Stimulated activated CD8-positive, alpha-beta memory T cell treated with anti-CD3 and anti-CD28 coated beads, Interleukin-4, amount 100 ng/mL, for 4 hours (primary cell): Measurements from ENCODE around the gene PLGRKT.
"Not testable (repeated sequence)": the region's sequence is repeated elsewhere in the genome, so short reads cannot be mapped to it uniquely, and the experiment has no call there.

Experiments used
- DNase-seq, 2 donors: peaks; one replicate each; pipeline ENCODE4 v3.0.0-alpha.2; 2020; ENCODE audit warnings: low read depth in 2 of 2, low spot score in 1 of 2

The PLGRKT gene

DNA sequence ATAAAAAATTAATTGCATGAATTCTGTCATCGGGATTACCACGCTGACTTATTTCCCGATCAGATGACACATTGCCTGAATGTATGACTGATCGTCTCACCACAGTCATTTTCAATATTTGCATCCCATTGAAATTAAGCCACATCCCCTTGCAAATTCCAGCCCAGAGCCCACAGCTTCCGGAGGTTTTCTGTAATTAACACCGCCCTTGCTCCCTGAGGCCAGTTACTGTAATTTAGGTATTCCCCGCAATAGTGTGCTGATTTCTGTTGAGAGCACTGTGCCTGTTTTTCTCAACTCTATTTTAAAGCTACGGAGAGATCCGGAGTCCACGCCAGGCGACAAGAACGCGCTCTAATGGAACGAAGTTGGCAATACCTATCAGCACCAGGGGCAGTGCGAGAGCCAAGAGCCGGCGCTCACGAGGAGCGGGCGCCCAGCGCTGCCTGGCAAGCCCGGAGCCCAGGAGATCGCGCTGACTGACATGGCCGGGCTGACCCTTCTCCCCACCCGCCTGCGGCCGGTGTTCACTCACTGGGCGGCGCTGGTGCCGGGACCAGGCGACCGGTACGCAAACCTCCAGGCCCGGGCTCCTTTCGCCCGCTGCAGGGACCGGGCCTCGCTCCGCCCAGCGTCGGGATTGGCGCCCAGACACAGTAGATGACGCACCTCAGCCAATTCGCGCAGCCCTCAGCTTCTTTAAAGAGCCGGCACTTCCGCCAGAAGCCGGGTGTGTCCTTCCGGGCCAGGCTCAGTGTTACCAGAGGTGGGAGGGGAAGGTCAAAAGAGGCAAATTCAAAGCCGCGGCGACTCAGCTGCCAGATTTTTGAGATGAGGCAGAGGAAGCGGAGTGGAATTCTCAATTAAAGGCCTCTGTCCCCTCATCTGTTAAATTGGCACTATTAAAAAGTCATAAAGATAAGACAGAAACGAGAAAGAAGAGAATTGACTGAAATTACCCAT is at the start of gene PLGRKT:
Gene PLGRKT (minus strand): TSS at position 672 of the 963 bp plus-strand sequence. CDS start 5,948 bp downstream, outside the sequence.
- peak; percentile 72 to 79 for DNase-seq

GRCh38 chr9:5486988-5487387 is 49.3 kb upstream of the PLGRKT start:
- DNase-seq = no peak

GRCh38 chr9:5485378-5486085 is 47.8 kb upstream of the PLGRKT start:
- DNase-seq = no peak

DNA sequence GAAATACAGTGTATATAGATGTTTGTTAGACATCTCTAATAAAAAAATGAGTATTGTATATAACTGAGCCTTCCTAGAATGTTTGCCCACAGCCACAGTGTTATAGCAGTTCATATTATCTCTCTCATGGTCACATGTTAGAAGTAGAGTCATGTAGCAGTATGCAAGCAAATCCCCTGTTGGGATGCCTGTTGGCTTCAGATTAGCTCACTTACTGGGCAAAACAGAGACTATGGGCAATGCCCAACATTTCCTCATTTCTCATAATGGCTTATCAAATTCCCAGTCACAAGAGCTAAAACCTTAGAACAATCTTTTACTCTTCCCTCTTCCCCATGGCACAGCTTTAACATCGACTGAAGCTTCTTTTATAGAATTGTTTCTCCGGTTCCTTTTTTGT is 45.6 kb upstream of the PLGRKT start:
- DNase-seq = no peak

GRCh38 chr9:5482194-5482593 is 44.5 kb upstream of the PLGRKT start:
- DNase-seq = no peak

GRCh38 chr9:5481322-5482040 is 43.8 kb upstream of the PLGRKT start:
- no peak for DNase-seq

GRCh38 chr9:5480919-5481318 is 43.2 kb upstream of the PLGRKT start:
- no peak for DNase-seq

DNA sequence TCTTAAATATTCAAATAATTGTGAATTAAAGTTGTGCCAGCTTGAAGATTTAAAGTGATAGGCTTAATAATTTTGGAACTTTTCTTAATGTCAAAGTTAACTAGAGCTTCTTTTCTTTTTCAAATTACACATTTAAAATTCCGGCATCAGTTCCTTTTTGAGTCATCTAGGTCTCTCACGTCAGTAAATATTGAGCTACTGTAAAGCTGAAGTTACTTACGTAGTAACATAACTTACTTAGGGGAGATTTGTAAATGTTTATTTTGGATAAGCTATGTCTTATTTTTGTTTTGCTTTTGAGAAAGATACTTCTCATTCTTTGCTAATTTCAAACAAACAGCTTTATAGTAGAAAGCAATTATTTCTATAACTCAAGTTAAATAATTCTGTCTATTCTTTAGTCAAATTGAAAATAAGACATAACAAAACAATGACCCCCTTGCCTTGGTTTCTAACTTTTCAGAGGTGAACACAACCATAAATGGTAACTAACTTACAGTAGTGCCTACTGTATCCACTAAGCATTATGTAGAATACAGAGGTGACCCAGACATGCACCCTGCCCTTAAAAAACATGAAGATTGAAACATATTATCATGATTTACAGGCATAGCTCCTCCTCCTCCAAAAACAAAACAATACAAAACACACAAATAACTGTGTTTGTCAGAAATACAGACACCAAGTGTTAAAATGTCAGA is 42.4 kb upstream of the PLGRKT start:
- DNase-seq = no peak

DNA sequence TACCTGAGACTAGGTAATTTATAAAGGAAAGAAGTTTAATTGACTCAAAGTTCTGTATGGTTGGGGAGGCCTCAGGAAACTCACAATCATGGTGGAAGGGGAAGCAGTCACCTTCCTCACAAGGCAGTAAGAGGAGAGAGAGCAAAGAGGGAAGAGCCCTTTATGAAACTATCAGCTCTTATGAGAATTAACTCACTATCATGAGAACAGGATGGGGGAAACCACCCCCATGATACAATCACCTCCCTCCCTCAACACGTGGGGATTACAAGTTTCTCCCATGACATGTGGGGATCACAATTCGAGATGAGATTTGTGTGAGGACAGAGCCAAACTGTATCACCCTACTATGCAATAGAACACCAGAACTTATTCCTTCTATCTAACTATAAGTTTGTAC is 40.5 kb upstream of the PLGRKT start:
- no peak for DNase-seq

DNA sequence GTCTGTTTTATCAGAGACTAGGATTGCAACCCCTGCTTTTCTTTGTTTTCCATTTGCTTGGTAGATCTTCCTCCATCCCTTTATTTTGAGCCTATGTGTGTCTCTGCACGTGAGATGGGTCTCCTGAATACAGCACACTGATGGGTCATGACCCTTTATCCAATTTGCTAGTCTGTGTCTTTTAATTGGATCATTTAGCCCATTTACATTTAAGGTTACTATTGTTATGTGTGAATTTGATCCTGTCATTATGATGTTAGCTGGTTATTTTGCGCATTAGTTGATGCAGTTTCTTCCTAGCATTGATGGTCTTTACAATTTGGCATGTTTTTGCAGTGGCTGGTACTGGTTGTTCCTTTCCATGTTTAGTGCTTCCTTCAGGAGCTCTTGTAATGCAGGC is 37.9 kb upstream of the PLGRKT start:
- not testable (repeated sequence) for DNase-seq

DNA sequence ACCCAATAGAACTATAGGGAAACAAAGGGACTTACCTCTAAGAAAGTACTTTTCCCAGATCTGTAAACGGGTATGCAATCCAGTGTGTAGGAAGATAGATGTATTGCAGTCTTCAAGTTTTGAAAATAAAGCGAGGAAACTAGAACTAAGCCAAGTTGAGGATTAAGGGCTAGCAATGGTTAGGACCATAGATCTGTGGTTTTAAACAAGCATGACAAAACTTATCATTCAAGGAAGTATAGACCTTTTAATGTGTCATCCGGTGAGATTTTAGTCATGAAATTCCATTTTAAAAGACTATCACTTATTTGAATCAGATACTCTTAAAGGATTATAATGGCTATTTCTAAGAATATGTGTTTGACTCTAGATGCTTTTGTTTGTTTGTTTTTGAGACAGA is 33.1 kb upstream of the PLGRKT start:
- DNase-seq = no peak

GRCh38 chr9:5470122-5470521 is 32.4 kb upstream of the PLGRKT start:
- no peak for DNase-seq

DNA sequence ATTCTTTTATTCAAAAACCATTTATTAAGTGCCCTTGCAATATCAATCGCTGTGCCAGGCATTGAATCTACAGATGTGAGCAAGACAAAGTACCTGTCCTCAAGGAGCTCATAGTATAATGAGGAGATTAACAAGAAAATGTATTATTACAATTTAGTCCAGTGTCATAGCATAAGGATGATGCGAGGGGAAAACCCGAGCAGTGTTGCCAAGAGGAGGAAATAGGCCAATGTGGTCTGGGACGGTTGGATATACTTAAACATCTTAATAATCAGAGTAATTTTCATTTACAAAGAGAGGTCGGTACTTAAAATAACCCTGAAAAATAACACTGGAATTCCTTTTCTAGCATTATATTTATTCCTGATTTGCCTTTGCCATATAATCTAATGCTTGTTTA is 31.1 kb upstream of the PLGRKT start:
- DNase-seq = no peak

GRCh38 chr9:5466766-5467165 is 29.0 kb upstream of the PLGRKT start:
- DNase-seq = no peak

DNA sequence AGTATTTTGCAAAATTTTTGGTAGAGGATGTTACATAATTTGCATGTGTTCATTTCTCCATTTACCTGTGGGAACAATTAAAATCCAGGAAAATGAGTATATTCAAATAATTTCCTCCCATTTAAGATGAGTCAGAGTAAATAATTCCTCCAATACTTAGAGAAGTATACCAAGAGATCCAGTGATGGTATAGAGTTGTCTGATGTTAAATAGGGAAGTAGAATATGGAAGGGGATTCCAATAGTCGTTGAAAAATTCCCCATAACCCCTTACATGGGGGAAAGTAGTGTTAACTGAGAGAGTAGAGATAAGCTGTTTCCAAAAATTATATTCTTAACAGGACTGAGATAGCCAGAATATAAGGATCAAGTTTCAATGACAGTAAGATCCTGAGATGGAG is 28.3 kb upstream of the PLGRKT start:
- DNase-seq = no peak

DNA sequence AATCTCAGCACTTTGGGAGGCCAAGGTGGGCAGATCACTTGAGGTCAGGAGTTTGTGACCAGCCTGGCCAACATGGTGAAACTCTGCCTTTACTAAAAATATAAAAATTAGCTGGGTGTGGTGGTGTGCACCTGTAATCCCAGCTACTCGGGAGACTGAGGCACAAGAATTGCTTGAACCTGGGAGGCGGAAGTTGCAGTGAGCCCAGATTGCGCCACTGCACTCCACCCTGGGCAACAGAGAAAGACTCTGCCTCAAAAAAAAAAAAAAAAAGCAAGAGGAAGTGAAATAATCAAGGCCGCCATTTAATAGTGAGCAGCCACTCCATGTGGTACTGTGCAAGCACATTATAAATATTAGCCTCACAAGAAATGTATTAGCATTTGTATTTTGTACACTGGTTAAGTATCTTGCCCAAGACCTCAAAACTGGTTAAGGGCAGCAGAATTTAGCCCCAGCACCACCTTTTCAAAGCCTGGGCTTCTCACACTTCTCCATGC is 27.2 kb upstream of the PLGRKT start:
- not testable (repeated sequence) for DNase-seq

- no peak for DNase-seq
Observed at GRCh38 chr9:5460157-5460556, 22.4 kb upstream of the PLGRKT start.

DNA sequence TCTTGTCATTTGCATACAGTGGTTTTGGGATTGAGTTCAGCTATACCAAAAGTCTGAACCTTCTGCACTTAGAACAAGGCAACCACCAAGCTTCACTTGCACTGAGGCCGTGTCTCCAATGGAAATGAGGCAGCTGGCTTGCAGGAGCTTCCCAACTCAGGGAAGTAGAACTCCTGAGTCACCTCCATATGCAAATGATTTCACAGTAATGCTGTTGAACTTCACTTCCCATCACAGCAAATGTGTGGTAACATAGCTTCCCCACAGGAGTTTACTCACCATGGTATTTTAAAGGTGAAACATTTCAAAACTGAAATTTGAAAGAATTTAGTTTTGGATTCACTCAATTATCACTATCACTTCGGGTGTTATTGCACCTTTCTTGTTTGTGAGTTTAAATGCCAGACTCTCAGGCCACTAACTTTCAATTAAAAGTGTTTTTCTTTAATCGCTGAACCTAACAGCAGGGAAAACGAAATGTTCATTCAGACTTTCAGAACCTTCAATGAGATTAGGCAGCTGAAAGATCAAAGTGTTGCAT is 21.6 kb upstream of the PLGRKT start:
- DNase-seq = no peak

- DNase-seq = no peak
Observed at GRCh38 chr9:5455181-5455580, 17.5 kb upstream of the PLGRKT start.

GRCh38 chr9:5453673-5454072 is 15.9 kb upstream of the PLGRKT start:
- no peak for DNase-seq

- DNase-seq = no peak
Observed at GRCh38 chr9:5453004-5453403, 15.3 kb upstream of the PLGRKT start.
